OCI-LY1 (cell line): ENCODE data around the gene PTPN5.
"Not testable (repeated sequence)": the region's sequence is repeated elsewhere in the genome, so short reads cannot be mapped to it uniquely, and the experiment has no call there.

Experiments
- H2AFZ ChIP-seq: fragments of 200-600 bp; sonication (generic), shearing (Covaris generic); 2 replicates; pipeline ENCODE4 v1.6.0; 2014; ENCODE audit warnings: antibody characterized with exemption, mild to moderate bottlenecking, low read length
- H3F3A ChIP-seq: fragments of 200-600 bp; sonication (generic), shearing (Covaris generic); 2 replicates; pipeline ENCODE4 v1.6.0; 2014; ENCODE audit warnings: mild to moderate bottlenecking, antibody characterized with exemption, low read length, moderate library complexity; ENCODE audit not compliant: insufficient read depth
- H3K27ac ChIP-seq: fragments of 200-600 bp; sonication (generic); 2 replicates; pipeline ENCODE4 v1.5.1; 2014; ENCODE audit warnings: low read length, mixed run types, mild to moderate bottlenecking, low read depth; ENCODE audit not compliant: poor library complexity, severe bottlenecking
- H3K27me3 ChIP-seq: fragments of 200-600 bp; sonication (generic); 2 replicates; pipeline ENCODE4 v1.6.0; 2014; ENCODE audit warnings: antibody characterized with exemption, mild to moderate bottlenecking, low read length, moderate library complexity; ENCODE audit not compliant: insufficient read depth
- H3K36me3 ChIP-seq: fragments of 200-600 bp; sonication (generic); 2 replicates; pipeline ENCODE4 v1.6.1; 2014; ENCODE audit warnings: mild to moderate bottlenecking, antibody characterized with exemption, low read length, moderate library complexity, mixed read lengths; ENCODE audit not compliant: insufficient read depth
- H3K4me1 ChIP-seq: fragments of 200-600 bp; sonication (generic); 2 replicates; pipeline ENCODE4 v1.5.1; 2014; ENCODE audit warnings: mild to moderate bottlenecking, low read length, moderate library complexity; ENCODE audit not compliant: insufficient read depth, severe bottlenecking
- H3K4me2 ChIP-seq: fragments of 200-600 bp; sonication (generic), shearing (Covaris generic); 2 replicates; pipeline ENCODE4 v1.6.1; 2014; ENCODE audit warnings: low read length
- H3K4me3 ChIP-seq: fragments of 200-600 bp; sonication (generic); 2 replicates; pipeline ENCODE4 v1.5.1; 2014; ENCODE audit warnings: low read length, low read depth, mild to moderate bottlenecking, mixed read lengths; ENCODE audit not compliant: poor library complexity, severe bottlenecking
- H3K79me2 ChIP-seq: fragments of 200-600 bp; shearing (Covaris generic); 2 replicates; pipeline ENCODE4 v1.6.1; 2016; ENCODE audit warnings: mixed run types, low read length, mixed read lengths; ENCODE audit not compliant: insufficient read depth
- H3K9ac ChIP-seq: fragments of 200-600 bp; sonication (generic), shearing (Covaris generic); 2 replicates; pipeline ENCODE4 v1.6.1; 2014; ENCODE audit warnings: mild to moderate bottlenecking, low read length, mixed read lengths
- H3K9me2 ChIP-seq: fragments of 200-600 bp; sonication (generic), shearing (Covaris generic); 2 replicates; pipeline ENCODE4 v1.6.1; 2014; ENCODE audit warnings: low read depth, mild to moderate bottlenecking, low read length, mixed read lengths
- H3K9me3 ChIP-seq: fragments of 200-600 bp; shearing (Covaris generic); 2 replicates; pipeline ENCODE4 v1.6.1; 2014; ENCODE audit warnings: low read length, mixed read lengths
- H4K20me1 ChIP-seq: fragments of 200-600 bp; sonication (generic), shearing (Covaris generic); 2 replicates; pipeline ENCODE4 v1.6.0; 2016; ENCODE audit warnings: mild to moderate bottlenecking, low read length; ENCODE audit not compliant: insufficient read depth
- EZH2 ChIP-seq: fragments of 200-600 bp; sonication (generic), shearing (Covaris generic); IDR thresholded peaks from 2 replicates; pipeline ENCODE4 v1.8.0; 2017; ENCODE audit warnings: borderline replicate concordance, mixed run types, mild to moderate bottlenecking, antibody characterized with exemption, low read length, moderate library complexity, mixed read lengths
- TF ChIP-seq, protein P1 (sequence below): fragments of 200-600 bp; sonication (generic), shearing (Covaris generic); IDR thresholded peaks from 2 replicates; pipeline ENCODE4 v1.5.1; 2017; ENCODE audit warnings: mild to moderate bottlenecking, antibody characterized with exemption, low read length, moderate library complexity, mixed read lengths

PTPN5 gene

DNA sequence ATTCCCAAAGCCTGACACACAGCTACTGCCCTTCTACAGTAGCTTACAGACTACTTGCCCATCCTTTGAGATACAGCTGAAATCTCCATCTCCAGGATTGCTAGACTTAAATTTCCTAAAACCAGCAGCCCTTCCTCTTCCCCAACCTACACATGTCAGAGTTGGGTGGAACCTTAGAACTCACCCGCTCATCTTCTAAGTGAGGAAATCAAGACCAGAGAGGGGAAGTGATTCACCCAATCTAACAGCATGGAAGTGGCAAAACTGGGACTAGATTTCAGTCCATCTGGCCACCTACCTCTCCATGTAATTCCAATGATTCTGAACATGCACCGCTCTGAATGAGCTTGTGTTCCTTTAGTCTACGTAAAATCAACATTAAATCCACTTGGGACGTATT is 94.0 kb downstream of the PTPN5 start:
- H3K9ac ChIP-seq: no peak overlapping the region
- H3K4me1 ChIP-seq: peaks cover 10% of the 10 kb centered on the region
- H3K4me2 ChIP-seq: no peak overlapping the region

GRCh38 chr11:18696638-18697225 is 94.9 kb downstream of the PTPN5 start:
- H4K20me1 ChIP-seq: no peaks in the 10 kb centered on the region
- no peaks in the 10 kb centered on the region for H3F3A ChIP-seq
- no peak overlapping the region for H3K4me2 ChIP-seq
- no peaks in the 10 kb centered on the region for H3K9me2 ChIP-seq
- no peaks in the 10 kb centered on the region for H3K79me2 ChIP-seq
- no peak overlapping the region for H3K27ac ChIP-seq
- H3K9ac ChIP-seq: no peak overlapping the region
- H3K9me3 ChIP-seq: no peaks in the 10 kb centered on the region
- TF ChIP-seq, protein P1, sequence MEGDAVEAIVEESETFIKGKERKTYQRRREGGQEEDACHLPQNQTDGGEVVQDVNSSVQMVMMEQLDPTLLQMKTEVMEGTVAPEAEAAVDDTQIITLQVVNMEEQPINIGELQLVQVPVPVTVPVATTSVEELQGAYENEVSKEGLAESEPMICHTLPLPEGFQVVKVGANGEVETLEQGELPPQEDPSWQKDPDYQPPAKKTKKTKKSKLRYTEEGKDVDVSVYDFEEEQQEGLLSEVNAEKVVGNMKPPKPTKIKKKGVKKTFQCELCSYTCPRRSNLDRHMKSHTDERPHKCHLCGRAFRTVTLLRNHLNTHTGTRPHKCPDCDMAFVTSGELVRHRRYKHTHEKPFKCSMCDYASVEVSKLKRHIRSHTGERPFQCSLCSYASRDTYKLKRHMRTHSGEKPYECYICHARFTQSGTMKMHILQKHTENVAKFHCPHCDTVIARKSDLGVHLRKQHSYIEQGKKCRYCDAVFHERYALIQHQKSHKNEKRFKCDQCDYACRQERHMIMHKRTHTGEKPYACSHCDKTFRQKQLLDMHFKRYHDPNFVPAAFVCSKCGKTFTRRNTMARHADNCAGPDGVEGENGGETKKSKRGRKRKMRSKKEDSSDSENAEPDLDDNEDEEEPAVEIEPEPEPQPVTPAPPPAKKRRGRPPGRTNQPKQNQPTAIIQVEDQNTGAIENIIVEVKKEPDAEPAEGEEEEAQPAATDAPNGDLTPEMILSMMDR: no peak
- TF ChIP-seq EZH2: no peak
- no peak overlapping the region for H2AFZ ChIP-seq
- H3K4me3 ChIP-seq: no peak overlapping the region
- no peaks in the 10 kb centered on the region for H3K36me3 ChIP-seq
- peaks cover 10% of the 10 kb centered on the region for H3K4me1 ChIP-seq
- H3K27me3 ChIP-seq: no peaks in the 10 kb centered on the region

More for the DNA sequence above, 94.0 kb downstream of the PTPN5 start:
- H4K20me1 ChIP-seq: no peaks in the 10 kb centered on the region
- no peaks in the 10 kb centered on the region for H3K9me2 ChIP-seq
- H3K27ac ChIP-seq: no peak overlapping the region
- H3K9me3 ChIP-seq: no peaks in the 10 kb centered on the region
- H3K79me2 ChIP-seq: no peaks in the 10 kb centered on the region
- TF ChIP-seq, protein P1: no peak
- TF ChIP-seq EZH2: no peak
- no peaks in the 10 kb centered on the region for H3F3A ChIP-seq
- no peaks in the 10 kb centered on the region for H3K27me3 ChIP-seq
- no peak overlapping the region for H3K4me3 ChIP-seq
- no peaks in the 10 kb centered on the region for H3K36me3 ChIP-seq
- no peak overlapping the region for H2AFZ ChIP-seq

GRCh38 chr11:18692941-18693760 is 98.4 kb downstream of the PTPN5 start:
- Histone ChIP-seq H3K27me3 (no peaks in the 10 kb centered on the region), H3K79me2 (no peaks in the 10 kb centered on the region), H3F3A (no peaks in the 10 kb centered on the region), H3K36me3 (no peaks in the 10 kb centered on the region), H3K4me2 (no peak overlapping the region), H3K9me3 (no peaks in the 10 kb centered on the region), H2AFZ (no peak overlapping the region), H3K27ac (no peak overlapping the region), H3K4me1 (peaks cover 1% of the 10 kb centered on the region), H3K4me3 (no peak overlapping the region), H3K9me2 (no peaks in the 10 kb centered on the region), H3K9ac (no peak overlapping the region), H4K20me1 (no peaks in the 10 kb centered on the region)
- TF ChIP-seq, protein P1: no peak
- no peak for TF ChIP-seq EZH2

DNA sequence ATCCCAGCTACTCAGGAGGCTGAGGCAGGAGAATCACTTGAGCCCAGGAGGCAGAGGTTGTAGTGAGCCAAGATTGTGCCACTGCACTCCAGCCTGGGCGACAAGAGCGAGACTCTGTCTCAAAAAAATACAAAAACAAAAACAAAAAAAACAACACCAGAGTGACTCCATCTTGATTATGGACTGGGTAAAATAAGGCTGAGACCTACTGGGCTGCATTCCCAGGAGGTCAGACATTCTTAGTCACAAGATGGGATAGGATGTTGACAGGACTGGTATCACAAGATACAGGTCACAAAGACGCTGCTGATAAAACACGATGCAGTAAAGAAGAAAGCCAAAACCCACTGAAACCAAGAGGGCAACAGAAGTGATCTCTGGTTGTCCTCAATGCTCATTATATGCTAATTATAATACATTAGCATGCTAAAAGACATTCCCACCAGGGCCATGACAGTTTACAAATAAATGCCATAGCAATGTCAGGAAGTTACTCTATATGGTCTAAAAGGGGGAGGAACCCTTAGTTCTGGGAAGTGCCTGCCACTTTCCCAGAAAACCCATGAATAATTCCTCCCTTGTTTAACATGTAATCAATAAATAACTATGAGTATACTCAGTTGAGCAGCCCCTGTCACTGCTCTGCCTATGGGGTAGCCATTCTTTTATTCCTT is 100.0 kb downstream of the PTPN5 start:
- H3F3A ChIP-seq, H3K4me1 ChIP-seq, H3K4me3 ChIP-seq, H3K36me3 ChIP-seq, H3K9ac ChIP-seq, H3K79me2 ChIP-seq, H3K9me3 ChIP-seq, H4K20me1 ChIP-seq, H2AFZ ChIP-seq, H3K27ac ChIP-seq, H3K9me2 ChIP-seq, H3K27me3 ChIP-seq, H3K4me2 ChIP-seq: not testable (repeated sequence)
